ENCODE measurements around the gene CIAO1. TPM values are rescaled to one million over a fixed set of nuclear protein-coding genes. Genes with fewer than 3 reads are reported as not detected.

The CIAO1 gene
- total and polyA plus RNA-seq, 2 of the 4 experiments (the other 2 are of a cell fraction): 81.1 to 94.3 TPM

GRCh38 chr2:96315005-96315399 is 49.0 kb downstream of the CIAO1 start:
- H3K27ac ChIP-seq (ENCODE audit: insufficient read depth, low read length): no peak overlapping the region
- POLR2A ChIA-PET (ENCODE audit: unreplicated experiment): no interaction called here
- peak overlapping the region; percentile 82 for H3K4ac ChIP-seq (ENCODE audit: low read depth, low read length)
- H2AK9ac ChIP-seq (replicated peaks; ENCODE audit: low read depth, low read length, poor library complexity): peak overlapping the region; percentile 82
- H4K5ac ChIP-seq (ENCODE audit: low read depth, low read length): no peak overlapping the region
- H3K4me3 ChIP-seq (ENCODE audit: insufficient read depth, low read depth, low read length): no peak overlapping the region
- no peak overlapping the region for H3K4me2 ChIP-seq (ENCODE audit: low read depth, low read length)
- no peak overlapping the region for H2BK15ac ChIP-seq (ENCODE audit: low read depth, low read length)
- peaks cover 12% of the 10 kb centered on the region for H3K4me1 ChIP-seq (ENCODE audit: control insufficient read depth, insufficient read depth, low read length)
- no peaks in the 10 kb centered on the region for H3K9me3 ChIP-seq (ENCODE audit: control insufficient read depth, insufficient read depth, low read length)
- CTCF ChIA-PET: no interaction called here
- H2BK20ac ChIP-seq (ENCODE audit: low read depth, low read length): peak overlapping the region; percentile 69
- TF ChIP-seq RAD21 (IDR thresholded peaks at IDR 0.05; ENCODE audit: low read length) (no peak), MXI1 (IDR thresholded peaks at IDR 0.05; ENCODE audit: borderline replicate concordance, low read depth, low read length) (no peak), CHD1 (IDR thresholded peaks at IDR 0.05; ENCODE audit: low read depth, low read length) (no peak), BHLHE40 (IDR thresholded peaks at IDR 0.05; ENCODE audit: low read depth, low read length) (no peak), SMC3 (IDR thresholded peaks at IDR 0.05; ENCODE audit: low read depth, low read length) (no peak)
- no peak overlapping the region for H2BK5ac ChIP-seq (ENCODE audit: low read depth, low read length, poor library complexity, severe bottlenecking)
- peak overlapping the region; percentile 62; the same call in 1 of the 2 replicates for H3K14ac ChIP-seq (replicated peaks; ENCODE audit: low read depth, low read length)
- WGBS, 2 experiments (ENCODE audit: extremely low coverage in 2 of 2, insufficient read length in 1 of 2): no CpG with 5 or more reads among the region's 3 CpGs
- no peak overlapping the region for H3K56ac ChIP-seq (ENCODE audit: extremely low read depth, insufficient read depth, low read length)
- H3K18ac ChIP-seq (ENCODE audit: low read depth, low read length): no peak overlapping the region
- no peak overlapping the region for H3K23ac ChIP-seq (ENCODE audit: low read depth, low read length)
- dilution Hi-C loops (cut with HindIII; ENCODE audit: low sequenced_read_pairs, unreplicated experiment) (no loop called here), intact Hi-C loops (cut with micrococcal nuclease) (no loop called here), in situ Hi-C loops (cut with MboI; ENCODE audit: low sequenced_read_pairs) (no loop called here)
- H3K36me3 ChIP-seq (ENCODE audit: control insufficient read depth, insufficient read depth, low read length): no peaks in the 10 kb centered on the region
- no peak overlapping the region for H3K9ac ChIP-seq (ENCODE audit: low read depth, low read length)
- no TSS peak for BruUV-seq (replicated peaks)
- no peaks in the 10 kb centered on the region for H3K27me3 ChIP-seq (ENCODE audit: control insufficient read depth, insufficient read depth, low read length)
- peaks cover 17% of the 10 kb centered on the region for H3K9me1 ChIP-seq (ENCODE audit: insufficient read depth, low read length)
- DNase-seq: no peak
- no peaks in the 10 kb centered on the region for H4K20me1 ChIP-seq (ENCODE audit: insufficient read depth, low read length)
- H2BK120ac ChIP-seq (ENCODE audit: low read depth, low read length): peak overlapping the region; percentile 86
- peak overlapping the region; percentile 43; the same call in 1 of the 2 replicates for H2AK5ac ChIP-seq (ENCODE audit: low read depth, low read length)
- H3K79me1 ChIP-seq (ENCODE audit: low read depth in 1 of 2, low read length in 2 of 2): no peaks in the 10 kb centered on the region
- H2AFZ ChIP-seq (replicated peaks; ENCODE audit: low read length, poor library complexity): peak overlapping the region; percentile 44
- peak overlapping the region in 1 of 2 experiments; percentile 44; a peak in 2 of 4 replicates for H4K8ac ChIP-seq (ENCODE audit: low read depth in 2 of 2, low read length in 2 of 2)
- H4K91ac ChIP-seq (ENCODE audit: insufficient read depth, low read depth, low read length): peak overlapping the region; percentile 42; the same call in 1 of the 2 replicates
- ATAC-seq (ENCODE audit: low read depth): peak; percentile 38

Measured in IMR-90 (cell line).